Activated T-helper 9 cell treated with anti-CD3 and anti-CD28 coated beads, Interleukin-2, amount 50 U/mL, for 16 hours (primary cell): ENCODE data around the gene ZNF33B.
"Not testable (repeated sequence)": the region's sequence is repeated elsewhere in the genome, so short reads cannot be mapped to it uniquely, and the experiment has no call there.

Source experiments
- DNase-seq: peaks from one replicate; pipeline ENCODE4 v3.0.0-alpha.2; 2020; ENCODE audit warnings: low read depth

Gene ZNF33B

GRCh38 chr10:42638055-42638820 lies at the start of gene ZNF33B:
TSS of gene ZNF33B (minus strand) at chr10:42638570. CDS start at chr10:42636928, 1,642 bp downstream.
- peak; percentile 92 for DNase-seq

- no peak for DNase-seq
These were observed 46.1 kb upstream of the ZNF33B start for GRCh38 chr10:42684517-42684916.

- no peak for DNase-seq
These were observed 41.9 kb upstream of the ZNF33B start for GRCh38 chr10:42680267-42680666.

GRCh38 chr10:42665181-42665979 lies 27.0 kb upstream of the ZNF33B start:
- not testable (repeated sequence) for DNase-seq

- no peak for DNase-seq
These were observed 16.0 kb upstream of the ZNF33B start for GRCh38 chr10:42654419-42654818.

GRCh38 chr10:42652858-42653257 lies 14.5 kb upstream of the ZNF33B start:
- no peak for DNase-seq

- DNase-seq = no peak
These were observed 12.0 kb upstream of the ZNF33B start for GRCh38 chr10:42650374-42650773.

GRCh38 chr10:42648512-42648911 lies 10.1 kb upstream of the ZNF33B start:
- DNase-seq = no peak

- no peak for DNase-seq
These were observed 8.6 kb upstream of the ZNF33B start for GRCh38 chr10:42646687-42647640.

- no peak for DNase-seq
These were observed 7.8 kb upstream of the ZNF33B start for GRCh38 chr10:42646214-42646613.

GRCh38 chr10:42645516-42645915 lies 7.1 kb upstream of the ZNF33B start:
- DNase-seq = no peak

GRCh38 chr10:42645103-42645502 lies 6.7 kb upstream of the ZNF33B start:
- DNase-seq = no peak

GRCh38 chr10:42640610-42641229 lies 2.4 kb upstream of the ZNF33B start:
- no peak for DNase-seq

GRCh38 chr10:42638821-42639270 lies 476 bp upstream of the ZNF33B start:
- DNase-seq = no peak

- no peak for DNase-seq
These were observed 719 bp downstream of the ZNF33B start for GRCh38 chr10:42637648-42638054.

GRCh38 chr10:42637142-42637541 lies 1.2 kb downstream of the ZNF33B start:
- DNase-seq = no peak

- no peak for DNase-seq
These were observed 3.3 kb downstream of the ZNF33B start for GRCh38 chr10:42635098-42635497.

GRCh38 chr10:42632564-42632963 lies 5.8 kb downstream of the ZNF33B start:
- no peak for DNase-seq

GRCh38 chr10:42630537-42631134 lies 7.7 kb downstream of the ZNF33B start:
- DNase-seq = no peak

- no peak for DNase-seq
These were observed 14.4 kb downstream of the ZNF33B start for GRCh38 chr10:42623929-42624328.

GRCh38 chr10:42618424-42618823 lies 19.9 kb downstream of the ZNF33B start:
- no peak for DNase-seq
